ENCODE measurements around the gene SNX22. TPM values are rescaled to one million over a fixed set of nuclear protein-coding genes. Genes with fewer than 3 reads are reported as not detected.

The SNX22 gene
- total RNA-seq, 4 donors from 2014 or later, result 0.22 to 1.0 (median 0.75) TPM; not detected in 1

DNA sequence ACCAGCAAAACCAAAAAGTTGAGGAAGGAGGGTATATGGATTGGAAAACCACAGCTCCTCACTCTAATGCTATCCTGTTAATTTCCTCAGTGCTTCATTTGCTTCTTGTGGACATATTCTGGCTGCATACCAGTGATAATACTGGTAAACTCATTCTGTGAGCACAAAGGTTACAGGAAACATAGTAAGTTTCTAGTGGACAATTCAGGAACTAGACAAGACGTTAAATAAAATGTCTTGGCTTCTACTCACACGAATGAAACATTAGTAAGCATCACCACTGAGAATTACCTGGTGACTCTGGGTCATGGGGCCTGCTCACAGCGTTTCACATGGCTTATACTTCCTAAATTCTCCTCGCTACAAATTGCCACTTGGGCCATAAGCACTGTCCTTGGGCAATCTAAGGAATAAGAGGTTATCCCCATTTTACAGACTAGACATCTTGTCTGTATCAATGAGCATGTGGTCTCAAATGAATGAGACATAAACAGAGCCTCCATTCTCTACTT, 31.4 kb downstream of the SNX22 start:
- no peak for TF ChIP-seq CTCF (IDR thresholded peaks at IDR 0.05; ENCODE audit: low read depth)

DNA sequence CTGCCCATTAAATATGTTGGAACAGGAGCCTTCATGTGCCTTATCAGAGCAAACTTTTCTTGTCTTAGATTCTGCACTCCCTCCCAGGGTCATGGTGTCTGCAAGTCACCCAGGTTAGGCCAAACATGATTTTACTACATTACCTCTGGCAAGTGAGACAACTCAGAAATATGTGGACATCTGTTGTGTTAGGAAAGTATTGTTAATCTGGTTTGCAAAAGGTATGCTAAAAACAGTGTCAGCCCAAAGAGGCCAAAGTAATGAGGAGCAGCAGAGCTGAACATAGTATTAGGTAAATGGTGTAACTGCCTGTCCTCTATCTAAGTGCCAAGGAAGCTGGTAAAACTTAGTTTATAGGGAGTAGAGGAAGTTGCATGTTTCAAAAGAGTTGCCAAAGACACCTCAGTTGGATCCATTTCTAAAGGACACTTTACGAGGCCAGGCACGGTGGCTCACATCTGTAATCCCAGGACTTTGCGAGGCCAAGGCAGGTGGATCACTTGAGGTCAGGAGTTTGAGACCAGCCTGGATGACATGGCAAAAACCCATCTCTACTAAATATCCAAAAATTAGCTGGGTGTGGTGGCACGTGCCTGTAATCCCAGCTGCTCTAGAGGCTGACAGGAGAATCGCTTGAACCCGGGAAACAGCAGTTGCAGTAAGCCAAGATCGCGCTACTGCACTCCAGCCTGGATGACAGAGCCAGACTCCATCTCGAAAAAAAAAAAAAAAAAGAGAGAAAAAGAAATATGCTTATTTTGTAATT, 33.8 kb downstream of the SNX22 start:
- no peak for TF ChIP-seq CTCF (IDR thresholded peaks at IDR 0.05; ENCODE audit: low read depth)

DNA sequence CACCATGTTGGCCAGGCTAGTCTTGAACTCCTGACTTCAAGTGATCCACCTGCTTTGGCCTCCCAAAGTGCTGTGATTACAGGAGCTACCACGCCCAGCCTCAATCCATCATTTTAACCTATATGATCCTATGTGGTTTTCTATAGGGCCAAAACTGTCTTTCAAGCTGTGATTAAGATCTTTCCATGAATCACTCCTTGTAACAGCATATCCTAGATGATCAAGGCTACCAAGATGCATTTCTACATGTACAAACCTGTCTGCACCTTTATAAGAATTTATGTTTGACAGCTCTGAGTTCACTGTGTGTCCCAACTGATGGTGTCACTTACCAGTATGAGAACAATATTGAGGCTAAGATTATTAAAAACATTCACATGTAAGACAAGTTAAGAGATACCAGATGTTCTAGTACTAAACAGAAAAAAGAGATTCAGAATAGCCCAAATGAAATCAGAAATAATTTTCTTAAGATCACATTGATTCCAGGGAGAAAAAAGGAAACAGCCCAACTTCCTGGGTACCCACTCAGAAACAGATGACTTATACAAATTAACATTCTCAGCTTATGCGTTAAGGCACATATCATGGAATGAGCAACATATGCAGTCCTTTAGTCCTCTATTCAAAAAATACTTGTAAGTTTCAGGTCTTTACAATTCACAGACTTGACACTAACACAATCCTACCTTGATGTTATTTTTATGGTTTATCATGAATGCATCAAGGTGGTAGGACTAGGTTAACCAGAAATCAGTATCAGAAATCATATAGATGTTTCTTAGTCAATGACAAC, 36.1 kb downstream of the SNX22 start:
- no peak for TF ChIP-seq CTCF (IDR thresholded peaks at IDR 0.05; ENCODE audit: low read depth)

DNA sequence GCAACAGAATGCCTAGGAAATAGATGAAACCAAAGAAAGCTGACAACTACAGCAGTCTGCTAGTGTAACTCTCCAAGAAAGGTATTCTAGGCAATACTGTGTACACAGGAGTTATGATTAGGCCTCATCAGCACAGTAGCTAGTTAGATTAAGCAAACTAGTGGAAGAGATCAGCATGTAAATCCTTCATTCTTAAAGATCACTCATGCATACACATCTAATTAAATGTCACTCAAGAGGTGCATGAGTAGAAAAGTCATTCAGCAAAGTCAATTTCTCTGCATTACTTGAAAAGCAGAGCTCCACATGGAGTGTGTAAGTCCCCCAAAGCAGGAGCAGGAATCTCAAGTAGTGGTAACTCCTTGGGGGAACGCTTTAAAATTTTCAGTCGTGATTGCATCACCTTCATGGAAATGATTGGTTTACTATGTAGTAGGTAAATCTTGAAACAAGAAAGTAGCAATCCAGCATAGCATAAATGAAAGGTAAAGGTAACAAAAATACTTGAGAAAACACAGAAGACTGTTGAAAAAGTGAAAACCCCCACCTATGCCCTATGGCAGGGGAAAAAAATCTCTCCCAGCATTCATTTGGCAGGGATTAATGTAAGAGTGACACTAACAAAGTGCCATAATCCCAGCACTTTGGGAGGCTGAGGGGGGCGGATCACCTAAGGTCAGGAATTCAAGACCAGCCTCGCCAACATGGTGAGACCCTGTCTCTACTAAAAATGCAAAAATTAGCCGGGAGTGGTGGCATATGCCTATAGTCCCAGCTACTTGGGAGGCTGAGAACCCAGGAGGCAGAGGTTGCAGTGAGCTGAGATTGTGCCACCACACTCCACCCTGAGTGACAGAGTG, 40.7 kb downstream of the SNX22 start:
- TF ChIP-seq CTCF (IDR thresholded peaks at IDR 0.05; ENCODE audit: low read depth), result no peak

GRCh38 chr15:64193971-64194370, 42.4 kb downstream of the SNX22 start:
- no peak for TF ChIP-seq CTCF (IDR thresholded peaks at IDR 0.05; ENCODE audit: low read depth)

DNA sequence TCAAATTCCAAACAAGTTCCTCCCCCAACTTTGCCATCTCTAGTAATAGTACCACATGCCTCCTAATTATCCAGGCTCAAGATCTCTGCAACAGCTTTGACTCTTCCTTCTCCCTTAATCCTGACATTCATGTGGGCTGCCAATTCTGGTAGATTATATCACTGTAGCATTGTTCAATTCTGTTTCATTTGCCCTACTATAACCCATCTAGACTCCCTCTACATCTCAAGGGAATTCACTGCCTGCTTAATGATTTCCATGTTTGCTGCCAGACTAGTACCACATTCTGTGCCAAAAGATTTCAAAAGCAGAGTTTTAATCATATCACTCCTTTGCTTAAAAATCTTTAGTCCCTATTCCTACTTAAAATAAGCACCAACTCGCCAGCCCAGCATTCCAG, 45.9 kb downstream of the SNX22 start:
- no peak for TF ChIP-seq CTCF (IDR thresholded peaks at IDR 0.05; ENCODE audit: low read depth)

Data from subcutaneous adipose tissue (tissue), 4 donors.